GM18508 (cell line): ENCODE measurements around the gene PSMA1.
A peak's percentile ranks its signal among the peaks of the same experiment; 100 is the strongest.
"Not testable (repeated sequence)": the region's sequence is repeated elsewhere in the genome, so short reads cannot be mapped to it uniquely, and the experiment has no call there.

ENCODE experiments used
- ATAC-seq: cut with Tn5 transposase; IDR thresholded peaks from one replicate; pipeline ENCODE4 v1.9.1; 2021; ENCODE audit warnings: moderate number of reproducible peaks; ENCODE audit not compliant: insufficient read depth, unreplicated experiment

Gene PSMA1

GRCh38 chr11:14537134-14537599 lies 17.0 kb upstream of the PSMA1 start:
- ATAC-seq, result peak; percentile 49

GRCh38 chr11:14535166-14535565 lies 15.0 kb upstream of the PSMA1 start:
- ATAC-seq, result not testable (repeated sequence)

- ATAC-seq, result no peak
Measured at GRCh38 chr11:14529951-14530350, 9.8 kb upstream of the PSMA1 start.

- no peak for ATAC-seq
Measured at GRCh38 chr11:14529321-14529720, 9.1 kb upstream of the PSMA1 start.

GRCh38 chr11:14522801-14523200 lies 2.6 kb upstream of the PSMA1 start:
- ATAC-seq, result no peak

- no peak for ATAC-seq
Measured at GRCh38 chr11:14522245-14522644, 2.1 kb upstream of the PSMA1 start.

GRCh38 chr11:14520747-14521151 lies 563 bp upstream of the PSMA1 start:
- ATAC-seq, result no peak

GRCh38 chr11:14519597-14519916 lies 629 bp downstream of the PSMA1 start:
- ATAC-seq, result no peak

- ATAC-seq, result no peak
Measured at GRCh38 chr11:14518820-14519219, 1.4 kb downstream of the PSMA1 start.

GRCh38 chr11:14513800-14514199 lies 6.4 kb downstream of the PSMA1 start:
- no peak for ATAC-seq

GRCh38 chr11:14506532-14506931 lies 13.7 kb downstream of the PSMA1 start:
- no peak for ATAC-seq

GRCh38 chr11:14503023-14503422 lies 17.2 kb downstream of the PSMA1 start:
- no peak for ATAC-seq

GRCh38 chr11:14502039-14502438 lies 18.1 kb downstream of the PSMA1 start:
- no peak for ATAC-seq

GRCh38 chr11:14500181-14500651 lies 20.0 kb downstream of the PSMA1 start:
- peak; percentile 30 for ATAC-seq

- ATAC-seq, result peak; percentile 49
Measured at GRCh38 chr11:14499560-14500180, 20.5 kb downstream of the PSMA1 start, which contains the start of gene COPB1. COPB1 (minus strand) TSS chr11:14499811; CDS start chr11:14498928, 883 bp downstream.

GRCh38 chr11:14499178-14499559 lies 21.0 kb downstream of the PSMA1 start:
- no peak for ATAC-seq

GRCh38 chr11:14480716-14481115 lies 39.5 kb downstream of the PSMA1 start:
- ATAC-seq, result no peak

GRCh38 chr11:14471127-14471526 lies 49.1 kb downstream of the PSMA1 start:
- ATAC-seq, result no peak

- ATAC-seq, result no peak
Measured at GRCh38 chr11:14463623-14464022, 56.6 kb downstream of the PSMA1 start.

- no peak for ATAC-seq
Measured at GRCh38 chr11:14460147-14460546, 60.0 kb downstream of the PSMA1 start.

GRCh38 chr11:14458377-14458776 lies 61.8 kb downstream of the PSMA1 start:
- no peak for ATAC-seq

GRCh38 chr11:14455648-14456430 lies 64.3 kb downstream of the PSMA1 start:
- no peak for ATAC-seq
